NB4 (cell line): ENCODE results near the gene CLASRP.

Experiments used
- CTCF ChIP-seq: IDR thresholded peaks from one replicate; pipeline ENCODE4 v1.5.1; 2012; ENCODE audit warnings: low read depth, low read length
- POLR2A ChIP-seq: IDR thresholded peaks from 2 replicates; pipeline ENCODE4 v1.6.1; 2011; ENCODE audit warnings: mild to moderate bottlenecking; ENCODE audit not compliant: insufficient read length; ENCODE audit errors: extremely low read depth

GRCh38 chr19:45090606-45091005, 51.8 kb downstream of the CLASRP start:
- TF ChIP-seq CTCF (no peak), POLR2A (no peak)
